ENCODE results near the gene STARD3NL. TPM values are rescaled to one million over a fixed set of nuclear protein-coding genes. Genes with fewer than 3 reads are reported as not detected.

The STARD3NL gene
- 52.2 to 67.0 TPM (median 54.6 TPM) in 5 replicates for total RNA-seq (2022; extraction: Qiagen RNA extraction)

GRCh38 chr7:38178004-38178694, at the start of gene STARD3NL:
STARD3NL (plus strand) TSS chr7:38178245; CDS start chr7:38207505, 29,260 bp downstream.

GRCh38 chr7:38273286-38273995, 95.4 kb downstream of the STARD3NL start, which contains the start of gene TARP:
TARP (minus strand) TSS chr7:38273636.

